Subcutaneous adipose tissue (tissue), 4 donors: ENCODE data around the gene PCED1A. TPM values are rescaled to one million over a fixed set of nuclear protein-coding genes. Genes with fewer than 3 reads are reported as not detected.

Experiments used
- CTCF ChIP-seq: fragments of 450-650 bp; IDR thresholded peaks from one replicate; pipeline ENCODE4 v1.5.1; 2016; ENCODE audit warnings: low read depth, mild to moderate bottlenecking, control low read depth, antibody characterized with exemption, moderate library complexity
- total RNA-seq, 4 donors: library from RNA; depleted of rRNA; stranded (reverse); fragments of >200 nt; gene quantifications; one replicate each; pipeline ENCODE4 v1.1.0, GENCODE V29; 2016

Gene PCED1A
- total RNA-seq, 4 donors from 2014 or later, result 24.0 to 39.7 (median 26.8) TPM

GRCh38 chr20:2846698-2847097 is 6.2 kb upstream of the PCED1A start:
- no peak for TF ChIP-seq CTCF

- TF ChIP-seq CTCF, result no peak
Measured at GRCh38 chr20:2845607-2846006, 5.2 kb upstream of the PCED1A start.

GRCh38 chr20:2840967-2841531 is 594 bp upstream of the PCED1A start:
- TF ChIP-seq CTCF, result no peak

GRCh38 chr20:2839732-2840137 is 720 bp downstream of the PCED1A start:
- no peak for TF ChIP-seq CTCF

GRCh38 chr20:2838847-2839671 is 1.4 kb downstream of the PCED1A start:
- no peak for TF ChIP-seq CTCF

GRCh38 chr20:2838170-2838797 is 2.2 kb downstream of the PCED1A start:
- no peak for TF ChIP-seq CTCF

- no peak for TF ChIP-seq CTCF
Measured at GRCh38 chr20:2837221-2837960, 3.1 kb downstream of the PCED1A start.
